ENCODE results near the gene GAS2L1. TPM values are rescaled to one million over a fixed set of nuclear protein-coding genes. Genes with fewer than 3 reads are reported as not detected.

GAS2L1 gene
- total and polyA plus RNA-seq, 2 experiments from 2014 or later = 17.3 to 21.0 TPM

DNA sequence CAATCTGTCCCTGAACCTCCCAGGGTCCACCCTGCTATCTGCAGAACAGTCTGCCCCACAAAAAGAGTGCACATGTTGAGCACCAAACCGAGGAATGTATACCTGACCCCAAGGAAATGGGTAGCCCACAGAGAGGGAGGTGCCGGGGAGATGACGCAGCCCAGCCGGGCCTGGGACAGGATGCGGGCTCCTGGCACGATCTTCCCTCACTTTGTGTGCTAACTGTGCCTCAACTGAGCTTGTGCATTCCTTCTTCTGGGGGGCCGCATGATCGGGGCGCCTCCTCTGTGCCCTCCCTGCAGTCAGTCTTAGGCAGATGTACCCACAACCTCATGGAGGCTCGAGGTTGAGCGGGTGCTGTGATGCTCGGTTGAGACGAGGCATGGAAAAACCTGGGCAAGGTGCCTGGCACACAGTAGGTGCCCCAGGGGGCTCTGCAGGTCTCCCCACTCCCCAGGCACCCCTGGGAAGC lies 2.4 kb downstream of the GAS2L1 start:
- Histone ChIP-seq H3K27me3 (peaks cover 8% of the 10 kb centered on the region), H3K4me1 (ENCODE audit: low read depth) (peaks cover 13% of the 10 kb centered on the region), H3K36me3 (no peaks in the 10 kb centered on the region), H3K9me3 (ENCODE audit: low read depth) (no peaks in the 10 kb centered on the region), H3K27ac (no peak overlapping the region), H3K4me3 (no peak overlapping the region)
- DNase-seq (ENCODE audit: low read depth in 1 of 2, low spot score in 1 of 2) = peak in 1 of 2 donors; percentile 69
- TF ChIP-seq CTCF (IDR thresholded peaks at IDR 0.05; ENCODE audit: low read depth, low read length) = no peak

DNA sequence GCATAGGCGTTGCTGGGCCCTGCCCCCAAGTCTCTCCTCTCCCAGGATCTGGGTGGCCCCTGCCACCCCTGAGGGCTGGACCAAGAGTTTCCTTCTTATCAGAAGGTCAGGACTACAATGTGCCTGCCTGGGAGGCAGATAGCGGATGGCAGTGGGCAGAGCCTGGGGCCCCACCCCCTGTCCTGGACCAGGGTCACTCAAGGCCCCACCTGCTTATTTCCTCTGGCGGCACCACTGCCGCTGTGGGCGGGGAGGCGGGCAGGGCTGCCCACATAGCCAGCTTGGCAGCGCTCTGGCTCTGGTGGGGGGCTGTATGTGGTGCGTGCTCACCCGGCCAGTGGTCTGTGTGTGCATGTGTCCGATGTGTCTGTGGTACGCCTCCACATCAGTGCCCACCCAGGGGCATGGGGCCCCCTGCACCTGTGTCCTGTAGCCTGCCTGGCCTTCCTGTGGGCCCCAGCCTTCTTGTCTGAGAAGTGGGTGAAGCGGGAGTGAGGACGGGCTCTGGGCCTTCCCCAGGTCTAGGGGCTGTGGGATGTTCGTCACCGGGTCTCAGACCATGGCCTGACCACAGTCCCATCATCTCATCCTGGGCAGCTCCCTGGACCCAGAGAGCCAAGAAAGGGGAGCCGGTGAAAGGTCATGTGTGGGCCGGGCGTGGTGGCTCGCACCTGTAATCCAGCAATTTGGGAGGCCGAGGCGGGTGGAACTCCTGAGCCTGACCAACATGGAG lies 3.0 kb downstream of the GAS2L1 start:
- Histone ChIP-seq H3K27ac (no peak overlapping the region), H3K36me3 (no peaks in the 10 kb centered on the region), H3K9me3 (ENCODE audit: low read depth) (no peaks in the 10 kb centered on the region), H3K27me3 (peaks cover 14% of the 10 kb centered on the region), H3K4me3 (no peak overlapping the region), H3K4me1 (ENCODE audit: low read depth) (peaks cover 13% of the 10 kb centered on the region)
- peak in 1 of 2 donors; percentile 51 for DNase-seq (ENCODE audit: low read depth in 1 of 2, low spot score in 1 of 2)
- TF ChIP-seq CTCF (IDR thresholded peaks at IDR 0.05; ENCODE audit: low read depth, low read length) = no peak

DNA sequence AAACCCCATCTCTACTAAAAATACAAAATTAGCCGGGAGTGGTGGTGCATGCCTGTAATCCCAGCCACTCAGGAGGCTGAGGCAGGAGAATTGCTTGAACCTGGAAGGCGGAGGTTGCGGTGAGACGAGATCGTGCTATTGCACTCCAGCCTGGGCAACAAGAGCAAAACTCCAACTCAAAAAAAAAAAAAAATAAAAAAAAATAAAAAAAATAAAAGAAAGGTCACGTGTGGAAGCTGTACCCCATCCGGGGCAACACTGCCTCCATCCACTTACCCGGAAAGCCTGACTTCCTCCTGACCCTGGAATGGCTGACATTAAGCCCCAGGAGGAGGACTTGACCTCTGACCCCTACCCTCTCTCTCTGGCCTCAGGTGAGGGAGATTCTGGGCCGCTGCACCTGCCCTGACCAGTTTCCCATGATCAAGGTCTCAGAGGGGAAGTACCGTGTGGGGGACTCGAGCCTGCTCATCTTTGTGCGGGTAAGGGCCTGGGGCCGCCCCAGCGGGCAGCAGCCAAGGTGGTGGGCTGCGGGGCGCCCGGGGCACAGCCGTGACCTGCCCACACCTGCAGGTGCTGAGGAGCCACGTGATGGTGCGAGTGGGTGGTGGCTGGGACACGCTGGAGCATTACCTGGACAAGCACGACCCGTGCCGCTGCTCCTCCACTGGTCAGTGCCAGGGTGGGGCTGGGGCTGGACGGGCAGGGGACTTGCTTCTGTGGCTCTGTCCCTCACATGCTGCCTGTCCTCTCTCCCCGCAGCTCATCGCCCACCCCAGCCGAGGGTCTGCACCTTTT lies 3.8 kb downstream of the GAS2L1 start:
- DNase-seq (ENCODE audit: low read depth in 1 of 2, low spot score in 1 of 2) = no peak

DNA sequence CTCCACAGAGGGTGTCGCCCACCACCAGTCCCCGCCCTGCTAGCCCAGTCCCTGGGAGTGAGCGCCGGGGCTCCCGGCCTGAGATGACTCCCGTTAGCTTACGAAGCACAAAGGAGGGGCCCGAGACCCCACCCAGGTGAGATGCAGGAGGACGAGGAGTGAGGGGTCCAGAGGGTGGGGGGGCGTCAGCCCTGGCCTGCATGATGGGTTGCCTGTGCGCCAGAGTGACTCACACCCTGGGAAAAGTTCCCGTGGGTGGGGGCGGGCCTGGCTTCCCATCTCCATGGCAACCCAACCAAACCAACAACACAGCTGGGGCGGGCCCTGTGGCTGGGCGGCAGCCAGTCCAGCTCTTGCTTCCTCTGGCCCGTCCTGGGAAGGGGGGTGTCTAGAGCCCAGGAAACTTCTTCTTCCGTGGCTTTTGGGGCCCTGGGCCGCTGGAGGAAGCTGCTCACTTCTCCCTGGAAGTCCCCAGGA lies 4.5 kb downstream of the GAS2L1 start:
- Histone ChIP-seq H3K9me3 (ENCODE audit: low read depth) (no peaks in the 10 kb centered on the region), H3K4me3 (no peak overlapping the region), H3K4me1 (ENCODE audit: low read depth) (peaks cover 13% of the 10 kb centered on the region), H3K27me3 (peaks cover 29% of the 10 kb centered on the region), H3K27ac (no peak overlapping the region), H3K36me3 (no peaks in the 10 kb centered on the region)
- no peak for TF ChIP-seq CTCF (IDR thresholded peaks at IDR 0.05; ENCODE audit: low read depth, low read length)
- peak in 1 of 2 donors; percentile 98 for DNase-seq (ENCODE audit: low read depth in 1 of 2, low spot score in 1 of 2)

More for the DNA sequence above, 3.8 kb downstream of the GAS2L1 start:
- no peak for TF ChIP-seq CTCF (IDR thresholded peaks at IDR 0.05; ENCODE audit: low read depth, low read length)
- Histone ChIP-seq H3K27ac (no peak overlapping the region), H3K36me3 (no peaks in the 10 kb centered on the region), H3K27me3 (peaks cover 22% of the 10 kb centered on the region), H3K9me3 (ENCODE audit: low read depth) (no peaks in the 10 kb centered on the region), H3K4me1 (ENCODE audit: low read depth) (peaks cover 13% of the 10 kb centered on the region), H3K4me3 (no peak overlapping the region)

- Histone ChIP-seq H3K36me3 (no peaks in the 10 kb centered on the region), H3K27me3 (peaks cover 35% of the 10 kb centered on the region), H3K4me1 (ENCODE audit: low read depth) (peaks cover 13% of the 10 kb centered on the region), H3K9me3 (ENCODE audit: low read depth) (no peaks in the 10 kb centered on the region), H3K27ac (no peak overlapping the region), H3K4me3 (no peak overlapping the region)
- TF ChIP-seq CTCF (IDR thresholded peaks at IDR 0.05; ENCODE audit: low read depth, low read length) = no peak
- peak in 1 of 2 donors; percentile 24 for DNase-seq (ENCODE audit: low read depth in 1 of 2, low spot score in 1 of 2)
Measured at GRCh38 chr22:29311464-29312217, 5.2 kb downstream of the GAS2L1 start.
